Heart left ventricle (tissue), 16 donors: Measurements from ENCODE around the gene DHX35. TPM values are rescaled to one million over a fixed set of nuclear protein-coding genes. Genes with fewer than 3 reads are reported as not detected.

Experiments
- ATAC-seq, 4 donors: fragments of 200-7000 bp; cut with Tn5 transposase; one replicate each; pipeline ENCODE4 v1.9.1; 2020 to 2022; ENCODE audit warnings: moderate library complexity in 4 of 4, mild to moderate bottlenecking in 3 of 4, moderate number of reproducible peaks in 1 of 4
- DNase-seq, 5 donors: peaks; one replicate each; pipeline ENCODE4 v3.0.0-alpha.2; 2020
- H3K27ac ChIP-seq, 12 donors: fragments of 200-600 bp; sonication (generic) in 4 of 12; one replicate each; pipeline versions ENCODE4 v1.5.0 to v1.8.0; 2016 to 2022; ENCODE audit warnings: mild to moderate bottlenecking in 2 of 12
- H3K27me3 ChIP-seq, 9 donors: fragments of 200-600 bp; sonication (generic) in 2 of 9; one replicate each; pipeline versions ENCODE4 v1.5.1 to v1.8.0; 2016 to 2022; ENCODE audit warnings: mild to moderate bottlenecking in 3 of 9
- H3K36me3 ChIP-seq, 9 donors: fragments of 200-600 bp; sonication (generic) in 2 of 9; one replicate each; pipeline versions ENCODE4 v1.5.0 to v1.8.0; 2018 to 2022; ENCODE audit warnings: mild to moderate bottlenecking in 2 of 9
- H3K4me1 ChIP-seq, 12 donors: fragments of 200-600 bp; sonication (generic) in 4 of 12; one replicate each; pipeline versions ENCODE4 v1.5.0 to v1.8.0; 2016 to 2022; ENCODE audit warnings: mild to moderate bottlenecking in 3 of 12
- H3K4me3 ChIP-seq, 12 donors: fragments of 200-600 bp; sonication (generic) in 4 of 12; one replicate each; pipeline versions ENCODE4 v1.5.0 to v1.8.0; 2017 to 2022; ENCODE audit warnings: mild to moderate bottlenecking in 9 of 12, moderate library complexity in 4 of 12
- H3K9me3 ChIP-seq, 12 donors: fragments of 200-600 bp; sonication (generic) in 4 of 12; one replicate each; pipeline versions ENCODE4 v1.5.0 to v1.8.0; 2016 to 2022; ENCODE audit warnings: mild to moderate bottlenecking in 1 of 12
- CTCF ChIP-seq, 12 donors: fragments of 200-600 bp; sonication (generic) in 4 of 12; IDR thresholded peaks; one replicate each; pipeline versions ENCODE4 v1.5.0 to v1.8.0; 2018 to 2022; ENCODE audit warnings: antibody characterized with exemption in 12 of 12, mild to moderate bottlenecking in 5 of 12
- POLR2A ChIP-seq, 2 donors: fragments of 450-650 bp; IDR thresholded peaks; one replicate each; pipeline ENCODE4 v1.6.1; 2017; ENCODE audit warnings: antibody characterized with exemption in 2 of 2, mild to moderate bottlenecking in 2 of 2, moderate library complexity in 2 of 2
- WGBS, 4 donors: extraction: QIAGEN DNeasy Blood & Tissue Kit in 2 of 4; methylation state at CpG; one replicate each; pipeline versions ENCODE4 v1.1.5 to v1.1.7; 2013 to 2018; 5-methylcytosine and 5-hydroxymethylcytosine counted together
- intact Hi-C, 10 donors: fragments of 100-400 bp; cut with DNase I; formaldehyde crosslinking; loops; one replicate each; pipeline versions ENCODE4 v1.11.1 to v1.14.2; 2022
- long read RNA-seq, 3 donors: library from polyadenylated mRNA; unstranded; transcript quantifications; one replicate each; pipeline ENCODE4 v2.0.0, GENCODE V29; 2020 to 2021
- polyA plus RNA-seq, 2 donors: library from polyadenylated mRNA; stranded (reverse); fragments of 200-250 nt; gene quantifications; one replicate each; pipeline ENCODE4 v1.2.3, GENCODE V29; 2013
- total RNA-seq, 9 donors: library from RNA; depleted of rRNA in 2 of 9; stranded (reverse); fragments of >200 nt in 2 of 9; fragmentation: NEBNext Ultra II Directional in 3 of 9; extraction: Animal tissue kit (Norgen Biotek cat#: 25700) in 3 of 9; gene quantifications; one replicate each; pipeline versions ENCODE4 v1.1.0 to v1.2.4, GENCODE V29; 2016 to 2023
- donor health status: ischemic (EF 13 %, LVEDD 7.1; RV severe dilation, severe dysfunction).
- donor health status: healthy with polysubstance abuse.
- donor health status: DM: no; HTN: yes; CAD: no.
- donor health status: DM: no; HTN: no; CAD: no.
- donor health status: ischemic (EF 25% LVEDD 6.9; RV normal size, moderate dysfunction).
- donor health status: ischemic (EF 25% LVEDD 5.7; RV mildly dilated, moderate dysfunction).
- donor health status: healthy.
- donor health status: DM: yes; HTN: yes; CAD: no.
- donor health status: ischemic (EF 35%, LVEDD 5.7; RV mildly dilated, moderate dysfunction).
- donor health status: nonischemic (EF 11% LVEDD 7.7; RV severe dilation, severe dysfunction).
- donor health status: DM: yes; HTN: yes; CAD: no.
- donor health status: PGD.
- donor health status: ischemic (EF 29% LVEDD 5.4; RV normal size, mild dysfunction).
- donor health status: nonischemic (EF 23%, LVEDD 6.1; RV moderate dilation, normal function).

DHX35 gene
- total RNA-seq (10 to 100 TPM in 8 of 9 donors, 1 to 10 TPM in 1; 9.9 to 41.7 (median 11.2) TPM), polyA plus RNA-seq (1 to 10 TPM; 6.0 to 7.9 TPM)
- long read RNA-seq, donor 1, transcript DHX35-201 (22 exons, 3,325 nt) = major isoform, 7 of 15 reads
- long read RNA-seq, donor 1, partial matches to known transcripts = 2 of 15 reads
- long read RNA-seq, donor 1, other reads (novel, unspliced or antisense) = 5 of 15 reads
- long read RNA-seq, donor 2, transcript DHX35-201 (22 exons, 3,325 nt) = major isoform, 21 of 72 reads
- long read RNA-seq, donor 2, partial matches to known transcripts = 9 of 72 reads
- long read RNA-seq, donor 2, other reads (novel, unspliced or antisense) = 34 of 72 reads
- long read RNA-seq, donor 3, transcript DHX35-201 (22 exons, 3,325 nt) = major isoform, 11 of 20 reads
- long read RNA-seq, donor 3, partial matches to known transcripts = 0 of 20 reads
- long read RNA-seq, donor 3, other reads (novel, unspliced or antisense) = 8 of 20 reads

- DNase-seq = peak; percentile 98 to 99 (median 99)
- peak within 1 kb of the TSS; percentile 76 to 100 (median 90) for H3K4me3 ChIP-seq
These were observed at the start of gene DHX35 for GRCh38 chr20:38962044-38962927. DHX35 (plus strand) TSS chr20:38962344; CDS start chr20:38962368, 24 bp downstream.

GRCh38 chr20:38915355-38915754 lies 46.8 kb upstream of the DHX35 start:
- peaks cover 0 to 44% (median 23%) of the 10 kb centered on the region in 9 donors for H3K36me3 ChIP-seq
- no peaks in the 10 kb centered on the region for H3K9me3 ChIP-seq
- DNase-seq (no peak), ATAC-seq (no peak)
- intact Hi-C loops = no loop called here
- no peak overlapping the region for H3K4me3 ChIP-seq
- no peak overlapping the region for H3K27ac ChIP-seq
- no peak for TF ChIP-seq POLR2A (IDR thresholded peaks at IDR 0.05)
- no peak for TF ChIP-seq CTCF (IDR thresholded peaks at IDR 0.05)
- H3K27me3 ChIP-seq = no peaks in the 10 kb centered on the region
- H3K4me1 ChIP-seq = no peaks in the 10 kb centered on the region
- 96 to 97% (median 97%) methylated on average over 7 of the region's 7 CpGs for WGBS, 4 donors

More at GRCh38 chr20:38962044-38962927, at the start of gene DHX35:
- peak in 1 of 2 donors; percentile 49 for TF ChIP-seq POLR2A (IDR thresholded peaks at IDR 0.05)
- TF ChIP-seq CTCF (IDR thresholded peaks at IDR 0.05) = peak in 10 of 12 donors; percentile 16 to 64 (median 35)
- peak within 1 kb of the TSS; percentile 85 to 97 (median 94) for H3K27ac ChIP-seq
- no peaks in the 10 kb centered on the region for H3K27me3 ChIP-seq
- H3K9me3 ChIP-seq = no peaks in the 10 kb centered on the region
- intact Hi-C loops = loop anchor here in 5 of 10 donors (1.0 to 5.0 kb wide), 3 partner anchors 35 to 37 kb away; partner anchors contain the start of gene FAM83D (in 4 of the 5)
- peaks cover 0 to 25% (median 16%) of the 10 kb centered on the region in 12 donors for H3K4me1 ChIP-seq
- peak; percentile 100 for ATAC-seq
- peaks cover 0 to 9% (median 0%) of the 10 kb centered on the region in 9 donors for H3K36me3 ChIP-seq
- 0 to 2% (median 1%) methylated on average over 22 to 70 of the region's 70 CpGs for WGBS, 4 donors

GRCh38 chr20:38917657-38918056 lies 44.5 kb upstream of the DHX35 start:
- intact Hi-C loops = no loop called here
- H3K4me1 ChIP-seq = no peaks in the 10 kb centered on the region

More at GRCh38 chr20:38917657-38918056, 44.5 kb upstream of the DHX35 start:
- ATAC-seq = no peak
- TF ChIP-seq CTCF (IDR thresholded peaks at IDR 0.05) (no peak), POLR2A (IDR thresholded peaks at IDR 0.05) (no peak)
- Histone ChIP-seq H3K27ac (no peak overlapping the region), H3K27me3 (no peaks in the 10 kb centered on the region), H3K4me3 (no peak overlapping the region), H3K9me3 (no peaks in the 10 kb centered on the region), H3K36me3 (peaks cover 0 to 48% (median 22%) of the 10 kb centered on the region in 9 donors)
- no peak for DNase-seq
- WGBS, 4 donors = 76 to 85% (median 80%) methylated on average over 4 of the region's 4 CpGs
